Measurements from ENCODE around the gene P2RY11. TPM values are rescaled to one million over a fixed set of nuclear protein-coding genes. Genes with fewer than 3 reads are reported as not detected.

The P2RY11 gene
- total RNA-seq, 2 experiments from 2014 or later = 11.9 to 43.3 TPM

- Histone ChIP-seq H4K20me1 (ENCODE audit: insufficient read depth, low read length) (no peaks in the 10 kb centered on the region), H3K9me2 (ENCODE audit: insufficient read depth, low read length) (no peaks in the 10 kb centered on the region), H2AFZ (ENCODE audit: low read length) (no peak overlapping the region), H3K9me3 (ENCODE audit: low read length) (no peaks in the 10 kb centered on the region), H3K79me2 (ENCODE audit: insufficient read depth, low read depth, low read length) (no peaks in the 10 kb centered on the region), H3K27ac (ENCODE audit: low read depth, low read length, poor library complexity, severe bottlenecking) (no peak overlapping the region), H3K4me1 (ENCODE audit: insufficient read depth, low read length, poor library complexity, severe bottlenecking) (no peaks in the 10 kb centered on the region), H3K36me3 (ENCODE audit: insufficient read depth, low read length) (peaks cover 98% of the 10 kb centered on the region), H3K4me2 (ENCODE audit: low read length) (no peak overlapping the region), H3K4me3 (ENCODE audit: low read depth, low read length, poor library complexity, severe bottlenecking) (no peak overlapping the region)
- BruUV-seq (replicated peaks) = no TSS peak
- intact Hi-C loops (cut with micrococcal nuclease; ENCODE audit: unreplicated experiment) = no loop called here
- ChIA-PET POLR2A (no interaction called here), CTCF (ENCODE audit: unreplicated experiment) (no interaction called here)
- TF ChIP-seq CTCF (conservative IDR thresholded peaks at IDR 0.05; ENCODE audit: low read length) = no peak
- TF ChIP-seq EZH2phosphoT487 (IDR thresholded peaks at IDR 0.05; ENCODE audit: borderline replicate concordance, low read depth, low read length) = no peak
- DNase-seq (ENCODE audit: low spot score) = no peak
Measured at GRCh38 chr19:10135551-10136334, 24.2 kb downstream of the P2RY11 start.

GRCh38 chr19:10136936-10137335 is 25.4 kb downstream of the P2RY11 start:
- ChIA-PET CTCF (ENCODE audit: unreplicated experiment) (no interaction called here), POLR2A (no interaction called here)
- H3K9me2 ChIP-seq (ENCODE audit: insufficient read depth, low read length) = no peaks in the 10 kb centered on the region
- no peak overlapping the region for H2AFZ ChIP-seq (ENCODE audit: low read length)
- H3K27ac ChIP-seq (ENCODE audit: low read depth, low read length, poor library complexity, severe bottlenecking) = no peak overlapping the region
- TF ChIP-seq CTCF (conservative IDR thresholded peaks at IDR 0.05; ENCODE audit: low read length) = no peak
- no peak for TF ChIP-seq EZH2phosphoT487 (IDR thresholded peaks at IDR 0.05; ENCODE audit: borderline replicate concordance, low read depth, low read length)
- H3K36me3 ChIP-seq (ENCODE audit: insufficient read depth, low read length) = peaks cover 98% of the 10 kb centered on the region
- H3K79me2 ChIP-seq (ENCODE audit: insufficient read depth, low read depth, low read length) = no peaks in the 10 kb centered on the region
- no TSS peak for BruUV-seq (replicated peaks)
- no peak overlapping the region for H3K4me3 ChIP-seq (ENCODE audit: low read depth, low read length, poor library complexity, severe bottlenecking)
- H4K20me1 ChIP-seq (ENCODE audit: insufficient read depth, low read length) = no peaks in the 10 kb centered on the region
- intact Hi-C loops (cut with micrococcal nuclease; ENCODE audit: unreplicated experiment) = no loop called here
- H3K4me1 ChIP-seq (ENCODE audit: insufficient read depth, low read length, poor library complexity, severe bottlenecking) = no peaks in the 10 kb centered on the region
- no peaks in the 10 kb centered on the region for H3K9me3 ChIP-seq (ENCODE audit: low read length)
- H3K4me2 ChIP-seq (ENCODE audit: low read length) = no peak overlapping the region
- DNase-seq (ENCODE audit: low spot score) = no peak

All from OCI-LY7 (cell line).